NCI-H2171 (cell line): ENCODE results near the gene ECSIT.
"Not testable (repeated sequence)": the region's sequence is repeated elsewhere in the genome, so short reads cannot be mapped to it uniquely, and the experiment has no call there.

ENCODE experiments used
- DNase-seq: peaks from one replicate; lab custom pipeline; 2025; lab: John Stamatoyannopoulos, UW

ECSIT gene, protein sequence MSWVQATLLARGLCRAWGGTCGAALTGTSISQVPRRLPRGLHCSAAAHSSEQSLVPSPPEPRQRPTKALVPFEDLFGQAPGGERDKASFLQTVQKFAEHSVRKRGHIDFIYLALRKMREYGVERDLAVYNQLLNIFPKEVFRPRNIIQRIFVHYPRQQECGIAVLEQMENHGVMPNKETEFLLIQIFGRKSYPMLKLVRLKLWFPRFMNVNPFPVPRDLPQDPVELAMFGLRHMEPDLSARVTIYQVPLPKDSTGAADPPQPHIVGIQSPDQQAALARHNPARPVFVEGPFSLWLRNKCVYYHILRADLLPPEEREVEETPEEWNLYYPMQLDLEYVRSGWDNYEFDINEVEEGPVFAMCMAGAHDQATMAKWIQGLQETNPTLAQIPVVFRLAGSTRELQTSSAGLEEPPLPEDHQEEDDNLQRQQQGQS

DNA sequence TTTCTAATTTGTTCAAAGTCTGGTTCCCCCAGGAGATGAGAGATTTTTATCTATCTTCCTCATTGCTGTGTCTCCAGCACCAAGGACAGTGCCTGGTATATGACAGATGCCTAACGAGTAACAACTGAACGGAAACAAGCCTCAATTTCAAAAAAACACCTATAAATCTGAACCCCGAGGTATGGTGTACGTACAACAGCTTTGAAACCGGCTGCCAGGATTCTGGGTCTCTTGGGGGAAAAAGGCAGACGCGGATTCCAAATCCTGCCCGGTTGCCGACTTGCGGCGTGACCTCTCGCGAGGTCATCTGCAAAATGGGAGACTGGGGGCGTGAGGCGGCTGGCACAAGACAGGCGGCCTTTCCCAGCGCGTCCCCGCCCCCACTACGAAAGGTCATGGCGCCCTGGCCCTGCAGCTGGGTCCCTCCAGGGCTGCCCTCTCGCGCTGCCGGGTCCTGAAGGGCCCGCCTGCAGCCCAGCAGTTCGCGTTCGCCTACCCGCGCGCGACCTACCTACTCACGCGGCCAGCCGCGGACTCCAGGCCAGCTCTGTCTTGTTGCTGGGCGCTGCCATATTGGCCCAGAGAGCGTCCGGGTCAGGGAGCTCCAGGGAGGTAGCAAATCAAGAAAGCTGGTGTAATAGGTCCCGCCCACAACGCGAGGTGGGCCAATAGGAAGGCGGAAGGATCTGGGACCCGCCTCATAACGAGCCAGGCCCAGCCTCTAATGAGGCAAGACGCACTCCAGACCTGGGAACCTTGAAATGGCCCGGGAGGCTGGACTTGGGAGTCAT lies at the start of gene ECSIT:
Gene ECSIT, minus strand, starts transcription at position 584 of the 791 bp plus-strand sequence. CDS start 9,964 bp downstream, outside the sequence.
- peak; percentile 96 for DNase-seq

DNA sequence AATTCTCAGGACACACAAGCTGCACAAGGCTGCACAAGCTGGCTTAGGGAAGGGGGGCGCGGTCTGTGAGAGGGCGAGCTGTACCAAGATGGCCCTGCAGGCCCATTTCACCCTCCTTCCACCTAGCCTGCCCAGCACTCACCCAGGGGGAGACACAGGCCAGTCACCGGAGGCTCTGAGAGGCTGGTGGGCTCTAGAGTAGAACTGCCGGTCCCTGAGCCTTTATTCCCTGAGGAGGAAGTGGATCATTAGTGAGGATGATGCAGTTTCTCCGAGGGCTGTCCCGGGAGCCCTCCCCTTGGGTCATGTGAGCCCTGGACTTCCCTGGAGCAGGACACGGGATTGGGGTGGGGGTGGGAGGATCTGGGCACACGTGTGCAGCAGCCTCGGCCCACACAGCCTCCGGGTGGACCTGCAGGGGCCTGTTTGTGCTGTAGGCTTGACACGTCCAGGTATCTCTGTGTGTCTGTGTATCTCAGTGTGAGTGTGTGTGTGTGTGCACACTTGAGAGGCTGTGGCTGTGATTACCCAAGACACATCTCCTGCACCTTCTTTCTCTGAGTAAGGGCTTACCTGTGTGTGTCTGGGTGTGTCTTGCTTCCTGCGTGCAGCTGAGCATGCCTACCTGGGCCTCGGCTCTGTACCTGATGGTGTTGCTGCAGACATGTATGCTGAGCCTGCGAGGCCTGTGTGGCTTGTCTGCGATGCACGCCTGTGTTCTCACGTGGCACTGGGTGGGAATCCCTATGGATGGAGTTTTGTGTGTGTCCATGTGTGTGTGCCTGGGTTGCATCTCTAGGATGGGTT lies 48.7 kb upstream of the ECSIT start, which contains the start of gene ACP5:
Gene ACP5, minus strand, starts transcription at position 195 of the 807 bp plus-strand sequence. CDS start 328 bp downstream, outside the sequence.
- no peak for DNase-seq

DNA sequence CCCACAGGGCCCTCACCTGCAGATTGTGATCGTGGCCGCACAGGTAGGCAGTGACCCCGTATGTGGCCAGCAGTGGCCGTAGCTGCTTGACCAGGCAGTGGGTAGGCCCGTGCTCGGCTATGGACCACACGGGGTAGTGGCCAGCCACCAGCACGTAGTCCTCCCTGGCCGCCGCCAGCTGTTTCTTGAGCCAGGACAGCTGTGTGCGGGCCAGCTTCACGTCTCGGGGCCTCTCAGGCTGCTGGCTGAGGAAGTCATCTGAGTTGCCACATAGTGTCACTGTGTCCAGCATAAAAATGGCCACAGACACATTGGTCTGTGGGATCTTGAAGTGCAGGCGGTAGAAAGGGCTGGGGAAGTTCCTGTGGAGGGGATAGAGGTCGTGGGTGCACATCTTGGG lies 47.3 kb upstream of the ECSIT start:
- no peak for DNase-seq

DNA sequence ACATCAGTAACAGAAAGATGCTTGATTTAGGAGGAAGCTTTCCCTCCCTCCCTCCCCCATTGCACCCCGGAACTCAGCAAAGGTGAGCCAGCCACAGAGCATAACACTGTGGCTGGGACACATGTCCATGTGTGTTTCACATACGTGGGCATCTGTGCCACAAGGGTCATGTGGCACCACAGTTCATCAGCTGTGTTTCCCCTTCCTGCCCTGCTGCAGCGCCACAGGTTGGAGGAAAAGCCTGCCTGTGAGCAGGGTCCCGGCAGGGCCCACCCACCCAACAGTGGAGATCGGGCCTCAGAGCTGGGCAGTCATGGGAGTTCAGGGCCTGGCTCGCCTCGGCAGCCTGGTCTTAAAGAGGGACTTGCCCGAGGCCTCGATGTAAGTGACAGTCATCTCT lies 45.8 kb upstream of the ECSIT start:
- no peak for DNase-seq

DNA sequence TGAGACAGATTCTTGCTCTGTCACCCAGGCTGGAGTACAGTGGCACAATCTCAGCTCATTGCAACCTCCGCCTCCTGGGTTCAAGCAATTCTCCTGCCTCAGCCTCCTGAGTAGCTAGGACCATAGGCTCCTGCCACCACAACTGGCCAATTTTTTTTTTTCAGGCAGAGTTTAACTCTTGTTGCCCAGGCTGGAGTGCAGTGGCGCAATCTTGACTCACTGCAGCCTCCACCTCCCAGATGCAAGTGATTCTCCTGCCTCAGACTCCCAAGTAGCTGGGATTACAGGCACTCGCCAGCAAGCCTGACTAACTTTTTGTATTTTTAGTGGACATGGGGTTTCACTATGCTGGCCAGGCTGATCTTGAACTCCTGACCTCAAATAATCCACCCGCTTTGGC lies 44.8 kb upstream of the ECSIT start:
- not testable (repeated sequence) for DNase-seq

DNA sequence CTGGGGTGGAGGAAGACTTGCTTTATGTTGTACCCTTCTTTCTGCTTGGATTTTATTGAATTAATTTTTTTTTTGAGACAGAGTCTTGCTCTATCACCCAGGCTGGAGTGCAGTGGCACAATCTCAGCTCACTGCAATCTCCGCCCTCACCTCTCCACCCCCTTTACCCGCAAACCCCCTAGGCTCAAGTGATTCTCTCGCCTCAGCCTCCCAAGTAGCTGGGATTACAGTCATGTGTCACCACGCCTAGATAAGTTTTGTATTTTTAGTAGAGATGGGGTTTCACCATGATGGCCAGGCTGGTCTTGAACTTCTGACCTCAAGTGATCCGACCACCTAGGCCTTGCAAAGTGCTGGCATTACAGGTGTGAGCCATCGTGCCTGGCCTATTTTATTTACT lies 44.4 kb upstream of the ECSIT start:
- DNase-seq: not testable (repeated sequence)

DNA sequence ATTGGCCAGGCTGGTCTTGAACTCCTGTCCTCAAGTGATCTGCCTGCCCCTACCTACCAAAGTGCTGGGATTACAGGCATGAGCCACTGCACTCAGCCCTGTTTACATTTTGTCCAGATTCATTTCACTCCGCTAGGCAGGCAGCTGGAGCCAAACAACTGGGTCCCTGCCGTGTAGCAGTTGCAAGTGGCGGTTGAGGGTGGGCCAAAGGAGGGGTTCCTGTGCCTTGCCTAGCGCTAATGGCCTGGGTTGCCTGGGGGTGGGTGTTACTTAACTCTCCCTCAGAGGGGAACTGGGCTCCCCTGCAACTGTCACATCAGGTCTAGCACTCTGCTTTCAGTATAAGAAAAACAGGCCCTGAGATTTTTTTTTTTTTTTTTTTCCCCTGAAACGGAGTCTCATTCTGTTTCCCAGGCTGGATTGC lies 41.1 kb upstream of the ECSIT start:
- peak; percentile 62 for DNase-seq

DNA sequence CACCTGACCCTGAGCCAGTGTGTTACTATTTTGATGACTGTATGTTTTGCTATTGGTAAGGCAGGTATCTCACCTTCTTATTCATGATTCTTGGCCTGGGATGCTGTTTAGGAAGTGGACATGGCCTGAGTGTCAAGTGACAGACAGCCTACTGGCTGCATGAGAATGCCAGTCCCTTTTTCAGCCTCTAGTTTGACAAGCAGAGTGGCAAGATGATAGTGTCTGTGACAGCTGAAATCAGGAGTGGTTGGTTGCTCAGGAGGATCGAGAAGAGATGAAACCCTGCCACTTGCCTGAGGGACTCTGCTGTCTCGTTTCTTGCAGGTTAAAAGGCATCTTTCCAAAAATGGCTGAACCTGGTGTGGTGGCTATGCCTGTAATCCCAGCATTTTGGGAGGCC lies 37.2 kb upstream of the ECSIT start:
- DNase-seq: no peak

DNA sequence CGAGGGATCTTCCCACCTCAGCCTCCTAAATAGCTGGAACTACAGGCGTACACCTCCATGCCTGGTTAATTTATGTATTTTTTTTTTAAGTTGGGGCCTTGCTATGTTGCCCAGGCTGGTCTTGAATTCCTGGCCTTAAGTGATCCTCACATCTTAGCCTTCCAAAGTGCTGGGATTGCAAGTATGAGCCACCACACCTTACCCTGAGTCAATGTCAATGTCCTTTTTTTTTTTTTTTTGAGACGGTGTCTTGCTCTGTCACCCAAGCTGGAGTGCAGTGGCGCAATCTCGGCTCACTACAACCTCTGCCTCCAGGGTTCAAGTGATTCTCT lies 36.7 kb upstream of the ECSIT start:
- not testable (repeated sequence) for DNase-seq

DNA sequence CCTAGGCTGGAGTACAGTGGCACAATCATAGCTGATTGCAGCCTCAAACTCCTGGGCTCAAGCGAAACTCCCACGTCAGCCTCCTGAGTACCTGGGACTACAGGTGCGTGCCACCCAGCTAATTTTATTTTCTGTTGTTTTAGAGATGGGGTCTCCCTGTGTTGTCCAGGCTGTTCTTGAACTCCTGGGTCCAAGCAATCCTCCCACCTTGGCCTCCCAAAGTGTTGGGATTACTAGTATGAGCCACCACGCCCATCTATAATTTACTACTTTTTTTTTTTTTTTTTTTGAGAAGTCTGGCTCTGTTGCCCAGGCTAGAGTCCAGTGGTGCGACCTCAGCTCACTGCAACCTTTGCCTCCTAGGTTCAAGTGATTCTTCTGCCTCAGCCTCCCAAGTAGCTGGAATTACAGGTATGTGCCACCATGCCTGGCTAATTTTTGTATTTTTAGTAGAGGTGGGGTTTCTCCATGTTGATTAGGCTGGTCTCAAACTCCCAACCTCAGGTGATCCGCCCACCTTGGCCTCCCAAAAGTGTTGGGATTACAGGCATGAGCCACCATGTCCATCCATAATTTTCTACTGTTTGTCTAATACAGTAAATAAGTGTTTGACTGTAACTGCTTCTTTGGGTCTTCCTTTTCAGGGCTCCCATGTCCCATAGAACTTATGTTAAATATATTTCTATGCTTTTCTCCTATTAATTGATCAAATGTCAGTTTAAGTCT lies 35.3 kb upstream of the ECSIT start:
- DNase-seq: not testable (repeated sequence)

DNA sequence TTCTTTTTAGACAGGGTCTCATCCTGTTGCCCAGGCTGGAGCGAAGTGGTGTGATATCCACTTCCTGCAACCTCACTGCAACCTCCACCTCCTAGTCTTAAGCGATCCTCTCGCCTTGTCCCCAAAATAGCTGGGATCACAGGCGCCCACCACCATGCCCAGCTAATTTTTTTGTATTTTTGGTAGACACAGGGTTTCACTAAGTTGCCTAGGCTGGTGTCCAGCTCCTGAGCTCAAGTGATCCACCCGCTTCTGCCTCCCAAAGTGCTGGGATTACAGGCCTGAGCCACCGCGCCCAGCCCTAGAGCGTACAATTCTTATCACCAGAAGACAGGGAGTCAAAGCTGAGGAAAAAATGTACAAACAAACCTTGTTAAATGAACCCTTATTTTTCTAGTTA lies 34.6 kb upstream of the ECSIT start:
- DNase-seq: no peak

DNA sequence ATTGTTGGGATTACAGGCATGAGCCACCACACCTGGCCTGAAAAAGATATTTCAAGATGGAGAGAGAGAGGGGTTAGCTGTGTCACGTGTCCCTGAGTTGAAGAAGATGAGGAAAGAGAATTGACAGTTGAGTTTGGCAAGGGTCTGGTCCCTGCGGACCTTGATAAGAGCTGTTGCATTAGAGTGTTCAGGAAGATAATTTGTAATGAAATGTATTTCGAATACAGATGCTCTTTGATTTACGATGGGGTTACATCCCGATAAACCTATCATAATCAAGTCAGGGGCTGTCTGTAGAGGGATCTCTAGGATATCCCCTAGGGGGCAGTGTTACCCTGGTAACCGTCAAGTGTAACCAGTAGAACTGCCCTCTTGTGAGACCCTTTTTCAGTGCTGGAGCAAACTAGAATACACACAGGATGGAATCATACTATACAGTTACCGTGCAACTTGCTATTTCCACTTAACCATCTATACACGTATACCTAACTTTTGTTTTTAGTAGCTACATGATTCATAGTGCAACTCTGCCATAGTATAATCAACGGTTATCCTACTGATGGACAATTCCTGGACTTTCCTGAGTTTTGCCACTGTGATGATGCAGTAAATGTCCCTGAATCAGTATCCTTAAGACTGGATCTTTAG lies 31.6 kb upstream of the ECSIT start:
- DNase-seq: peak; percentile 32

DNA sequence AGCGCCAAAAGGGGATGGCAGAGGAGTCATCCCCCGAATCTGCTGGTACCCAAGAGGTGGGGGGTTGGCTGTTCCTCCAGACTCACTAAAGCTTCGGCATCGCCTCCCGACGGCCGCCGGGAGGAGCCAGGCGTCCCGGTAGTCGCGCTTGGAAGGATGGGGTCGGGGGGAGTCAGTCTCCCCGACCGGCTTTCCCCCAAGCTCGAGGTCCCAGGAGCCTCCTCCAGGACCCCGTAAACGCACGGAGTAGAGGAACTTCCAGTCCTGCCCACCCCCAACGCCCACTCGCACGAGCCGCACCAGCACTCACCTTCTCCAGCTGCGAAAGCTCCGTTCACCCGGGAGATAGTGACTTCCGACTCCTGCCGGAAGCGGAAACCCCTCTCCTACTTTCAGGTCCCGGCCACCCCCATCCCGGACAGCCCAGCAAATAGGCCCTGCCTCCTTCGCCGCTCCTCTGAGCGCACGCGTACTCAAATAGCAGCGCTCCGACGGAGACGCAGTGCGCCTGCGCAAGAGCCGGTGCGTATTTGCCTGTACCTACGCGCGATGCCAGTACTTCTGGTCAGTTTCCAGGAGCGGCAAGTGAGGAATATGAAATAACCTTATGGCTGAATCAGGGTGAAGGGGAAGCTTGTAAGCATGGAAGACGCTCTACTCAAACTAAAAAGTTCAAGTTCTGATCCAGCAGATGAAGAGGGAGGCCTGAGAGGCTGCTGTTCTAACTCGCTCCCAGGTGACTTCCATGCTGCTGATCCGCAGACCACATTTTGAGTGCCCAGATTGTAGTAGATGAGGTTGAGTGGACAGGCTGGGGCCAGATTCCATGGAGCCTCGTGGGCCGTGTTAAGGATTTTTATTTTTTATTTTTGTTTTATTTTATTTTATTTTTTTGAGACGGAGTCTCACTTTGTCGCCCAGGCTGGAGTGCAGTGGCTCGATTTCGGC lies 30.2 kb upstream of the ECSIT start, which contains the start of gene ELOF1:
Gene ELOF1, minus strand, starts transcription at position 350 of the 948 bp plus-strand sequence. CDS start 4,883 bp downstream, outside the sequence.
- peak; percentile 96 for DNase-seq

DNA sequence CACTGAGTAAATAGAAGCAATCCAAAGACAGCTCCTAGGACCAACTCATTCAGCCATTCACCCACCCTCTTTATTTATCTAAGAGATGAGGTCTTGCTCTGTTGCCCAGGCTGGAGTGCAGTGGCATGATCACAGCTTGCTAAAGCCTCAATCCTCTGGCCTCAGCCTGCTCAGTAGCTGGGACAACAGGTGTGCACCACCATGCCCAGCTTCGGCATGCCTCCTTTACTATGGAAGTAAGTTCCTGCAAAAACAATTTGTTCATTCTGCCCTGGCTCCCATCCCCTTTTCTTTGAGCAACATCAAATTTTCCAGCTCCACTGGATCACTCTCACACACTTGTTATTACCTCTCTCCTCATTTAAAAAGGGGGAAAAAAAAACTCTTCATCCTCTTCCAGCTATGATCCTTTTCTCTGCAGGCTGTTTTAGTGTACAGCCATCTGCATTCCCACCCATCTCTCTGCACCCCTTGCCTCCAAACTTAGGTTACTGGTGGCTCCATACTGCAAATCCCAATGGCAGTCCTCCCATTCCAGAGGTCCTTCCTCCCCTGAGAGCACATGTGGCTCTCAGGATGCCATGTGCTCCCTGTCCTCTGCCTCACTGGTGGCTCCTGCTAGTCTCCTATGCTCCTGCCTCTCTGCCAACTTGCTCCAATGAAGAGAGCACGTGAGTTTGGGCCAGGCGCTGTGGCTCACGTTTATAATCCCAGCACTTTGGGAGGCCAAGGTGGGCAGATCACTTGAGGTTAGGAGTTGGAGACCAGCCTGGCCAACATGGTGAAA lies 27.9 kb upstream of the ECSIT start:
- no peak for DNase-seq

DNA sequence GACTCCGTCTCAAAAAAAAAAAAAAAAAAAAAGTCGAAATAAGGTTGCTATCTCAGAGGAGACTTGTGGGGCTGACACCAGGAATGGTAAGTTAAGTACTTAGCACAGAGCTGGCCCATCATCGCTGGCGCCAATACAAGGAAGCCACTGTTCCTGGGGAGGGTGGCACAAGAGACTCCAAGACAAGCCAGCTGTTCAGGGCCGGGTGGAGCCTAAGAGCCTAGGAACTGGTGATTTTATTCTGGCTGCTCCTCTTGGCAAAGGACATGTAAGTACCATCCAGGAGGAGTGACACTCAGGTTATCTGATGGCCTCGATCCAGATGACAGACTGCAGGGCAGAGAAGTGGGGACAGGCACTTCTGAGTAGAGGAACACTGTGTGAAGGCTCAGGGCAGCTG lies 26.3 kb upstream of the ECSIT start:
- DNase-seq: no peak

DNA sequence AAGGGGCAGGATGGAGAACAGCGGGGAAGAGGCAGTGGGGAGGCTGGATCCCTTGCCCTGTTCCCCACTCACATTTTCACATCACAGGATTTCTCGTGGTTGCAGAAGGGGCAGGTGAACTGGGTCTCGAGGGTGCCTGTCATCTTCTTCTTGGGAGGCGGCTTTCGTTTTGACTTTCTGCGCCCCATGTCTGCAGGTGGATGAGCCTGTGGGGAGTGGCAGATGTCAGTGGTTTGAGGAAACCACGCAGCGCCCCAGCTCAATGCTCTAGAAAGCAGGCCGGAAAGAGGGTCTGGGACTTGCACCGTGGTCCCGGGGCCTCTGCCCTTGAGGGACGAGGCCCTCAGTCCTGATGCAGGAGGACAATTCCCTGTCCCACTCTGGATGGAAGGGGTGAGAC lies 25.2 kb upstream of the ECSIT start:
- no peak for DNase-seq

DNA sequence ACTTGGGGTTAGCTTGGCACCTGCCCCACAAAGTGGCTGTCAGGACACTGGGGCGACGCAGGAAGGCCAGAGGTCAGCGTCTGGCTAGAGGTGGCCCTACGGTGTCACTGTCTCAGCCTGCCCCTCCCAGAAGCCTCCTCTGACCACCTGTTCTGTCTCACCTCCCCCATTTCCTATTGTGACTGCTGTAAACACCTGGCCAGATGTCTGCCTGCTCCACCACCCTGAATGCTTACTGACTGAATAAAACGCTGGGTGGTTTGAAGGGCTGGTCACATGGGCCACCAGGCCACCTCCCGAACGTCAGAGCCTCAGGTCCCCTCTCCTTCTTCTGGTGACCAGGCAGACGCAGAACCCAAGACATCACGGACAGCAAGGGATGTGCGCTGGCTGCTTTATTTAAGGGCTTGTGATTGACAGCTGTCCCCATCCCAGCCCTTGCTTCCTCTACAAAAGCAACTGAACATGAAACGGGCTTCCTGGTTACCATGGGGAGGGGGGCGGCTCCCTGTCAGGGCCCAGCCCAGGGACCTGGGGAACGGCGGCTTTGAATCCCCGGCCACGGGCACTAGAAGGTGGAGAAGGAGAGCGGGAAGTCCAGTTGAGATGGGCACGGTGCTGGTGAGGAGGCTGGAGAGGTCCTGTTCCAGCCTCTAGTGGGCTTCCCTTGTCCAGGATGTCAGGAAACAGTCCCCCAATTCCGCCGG lies 23.9 kb upstream of the ECSIT start:
- no peak for DNase-seq

DNA sequence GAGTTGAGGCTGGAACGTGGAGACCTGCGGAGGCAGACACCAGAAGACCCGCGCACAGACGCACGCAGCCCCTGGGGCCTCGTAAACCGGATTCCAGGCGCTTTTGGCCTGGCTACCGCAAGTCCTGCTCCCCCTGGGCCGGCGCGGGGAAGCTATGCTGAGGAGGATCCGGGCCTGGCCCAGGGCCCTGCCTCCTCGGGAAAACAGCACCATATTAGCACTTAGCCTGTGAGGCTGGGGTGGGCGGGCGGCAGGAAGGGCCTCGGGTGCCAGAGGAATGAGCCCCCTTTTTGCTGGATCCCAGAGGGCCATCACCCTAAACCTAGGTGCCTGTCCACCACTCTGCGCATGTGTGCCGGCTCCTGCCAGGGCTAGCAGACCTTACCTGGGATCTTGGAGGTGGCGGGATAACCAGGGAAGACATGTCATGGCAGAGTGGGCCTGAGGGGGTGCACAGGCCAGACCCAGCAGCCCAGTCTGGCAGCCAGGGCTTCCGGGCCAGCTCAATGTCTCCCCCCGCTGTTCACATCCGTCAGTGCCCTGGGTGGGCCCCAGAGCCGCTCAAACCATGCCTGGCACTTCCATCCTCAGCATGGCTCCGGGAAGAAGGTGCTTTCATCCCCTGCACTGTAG lies 22.8 kb upstream of the ECSIT start:
- no peak for DNase-seq
